Spleen (tissue), 11 donors: ENCODE measurements around the gene LDB2. TPM values are rescaled to one million over a fixed set of nuclear protein-coding genes. Genes with fewer than 3 reads are reported as not detected.

ENCODE experiments used
- DNase-seq: peaks from one replicate; pipeline ENCODE4 v3.0.0-alpha.2; 2020
- H3K27ac ChIP-seq, 8 donors: fragments of 200-600 bp; sonication (generic) in 7 of 8; 1 replicate in 4 of 8; 2 replicates in 4 of 8; pipeline versions ENCODE4 v1.5.0 to v1.8.0; 2016 to 2021; ENCODE audit warnings: inconsistent platforms in 4 of 8, mild to moderate bottlenecking in 4 of 8, moderate library complexity in 1 of 8
- H3K27me3 ChIP-seq, 7 donors: fragments of 200-600 bp; sonication (generic) in 6 of 7; replicated peaks in 1 of 7; 1 replicate in 4 of 7; 2 replicates in 3 of 7; pipeline versions ENCODE4 v1.5.0 to v1.8.0; 2016 to 2021; ENCODE audit warnings: inconsistent platforms in 3 of 7, mild to moderate bottlenecking in 1 of 7
- H3K36me3 ChIP-seq, 6 donors: fragments of 200-600 bp; sonication (generic) in 5 of 6; 1 replicate in 4 of 6; 2 replicates in 2 of 6; pipeline versions ENCODE4 v1.5.0 to v1.8.0; 2016 to 2021; ENCODE audit warnings: inconsistent platforms in 2 of 6
- H3K4me1 ChIP-seq, 6 donors: fragments of 200-600 bp; sonication (generic) in 5 of 6; 1 replicate in 3 of 6; 2 replicates in 3 of 6; pipeline versions ENCODE4 v1.5.0 to v1.8.0; 2016 to 2021; ENCODE audit warnings: inconsistent platforms in 3 of 6
- H3K4me3 ChIP-seq, 8 donors: fragments of 200-600 bp; sonication (generic) in 7 of 8; 1 replicate in 4 of 8; 2 replicates in 4 of 8; pipeline versions ENCODE4 v1.5.0 to v1.8.0; 2016 to 2021; ENCODE audit warnings: inconsistent platforms in 4 of 8, mild to moderate bottlenecking in 4 of 8, moderate library complexity in 2 of 8
- H3K9me3 ChIP-seq, 8 donors: fragments of 200-600 bp; sonication (generic) in 7 of 8; 1 replicate in 4 of 8; 2 replicates in 4 of 8; pipeline versions ENCODE4 v1.5.0 to v1.8.0; 2016 to 2021; ENCODE audit warnings: inconsistent platforms in 4 of 8
- CTCF ChIP-seq, 11 experiments: fragments of 200-600 bp in 7 of 11; fragments of 450-650 bp in 4 of 11; sonication (generic) in 4 of 11; IDR thresholded peaks in 8 of 11; conservative IDR thresholded peaks in 3 of 11; 1 replicate in 7 of 11; 2 replicates in 4 of 11; pipeline versions ENCODE4 v1.4.0 to v1.8.0; 2016 to 2021; ENCODE audit warnings: antibody characterized with exemption in 11 of 11, inconsistent platforms in 4 of 11, mild to moderate bottlenecking in 1 of 11
- POLR2A ChIP-seq, 3 donors: fragments of 450-650 bp; IDR thresholded peaks; one replicate each; pipeline ENCODE4 v1.5.1; 2017; ENCODE audit warnings: antibody characterized with exemption in 3 of 3, mild to moderate bottlenecking in 1 of 3
- POLR2AphosphoS5 ChIP-seq, 3 donors: sonication (generic); formaldehyde crosslinking; IDR thresholded peaks; one replicate each; pipeline ENCODE4 v1.5.1; 2017; ENCODE audit warnings: antibody characterized with exemption in 3 of 3
- WGBS, 5 donors: extraction: QIAGEN DNeasy Blood & Tissue Kit in 3 of 5; methylation state at CpG; one replicate each; pipeline versions ENCODE4 v1.1.5 to v1.1.7; 2013 to 2018; 5-methylcytosine and 5-hydroxymethylcytosine counted together
- intact Hi-C: fragments of 100-400 bp; cut with DNase I; formaldehyde crosslinking; loops from one replicate; pipeline ENCODE4 v1.15.0; 2023; ENCODE audit warnings: low total_unique reads
- polyA plus RNA-seq, 3 donors: library from polyadenylated mRNA; stranded (reverse); fragments of 200-250 nt; gene quantifications; one replicate each; pipeline ENCODE4 v1.2.1, GENCODE V29; 2013
- total RNA-seq, 7 donors: library from RNA; depleted of rRNA in 3 of 7; stranded (reverse); fragments of >200 nt in 3 of 7; fragmentation: NEBNext Ultra II Directional in 4 of 7; extraction: Animal tissue kit (Norgen Biotek cat#: 25700) in 4 of 7; gene quantifications; one replicate each; pipeline versions ENCODE4 v1.1.0 to v1.2.1, GENCODE V29; 2016 to 2021
- donor health status: healthy with polysubstance abuse.
- donor health status: DM: no; HTN: no; CAD: no; lungs with moderate emphysema.
- donor health status: DM: no; HTN: no; CAD: no.
- donor health status: Bipolar disorder and iron deficiency.
- donor health status: healthy.
- donor health status: DM: no; HTN: no; CAD: no.
- donor health status: DM: yes; HTN: yes; CAD: no.

LDB2 gene
- total and polyA plus RNA-seq, 10 donors: 24.1 to 257 (median 142) TPM

DNA sequence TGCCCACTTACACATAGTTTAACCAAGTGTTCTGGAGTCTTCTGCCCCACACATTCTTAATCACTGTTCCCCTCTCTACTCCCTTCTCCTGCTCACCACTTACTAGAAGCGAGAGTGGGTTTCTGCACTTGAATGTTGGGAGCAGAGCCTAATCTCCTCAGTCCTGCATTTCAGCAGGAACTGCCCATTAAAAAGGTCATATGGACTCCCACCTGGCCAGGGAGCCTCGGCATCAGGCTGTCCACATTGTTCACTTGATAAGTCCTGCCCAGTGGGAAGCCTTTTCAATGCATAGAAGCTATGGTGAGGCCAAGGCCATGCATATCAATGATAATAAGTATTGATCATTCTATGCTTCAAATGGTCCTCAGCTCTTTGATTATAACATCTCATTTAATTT is 144.3 kb downstream of the LDB2 start:
- Histone ChIP-seq H3K27me3 (no peaks in the 10 kb centered on the region), H3K4me1 (no peaks in the 10 kb centered on the region), H3K9me3 (no peaks in the 10 kb centered on the region), H3K4me3 (no peak overlapping the region), H3K27ac (no peak overlapping the region), H3K36me3 (peaks cover 0 to 20% (median 0%) of the 10 kb centered on the region in 6 donors)
- TF ChIP-seq CTCF (IDR thresholded peaks at IDR 0.05 in 8 of 11, conservative IDR thresholded peaks at IDR 0.05 in 3 of 11): no peak
- TF ChIP-seq POLR2A (IDR thresholded peaks at IDR 0.05): no peak
- no peak for TF ChIP-seq POLR2AphosphoS5 (IDR thresholded peaks at IDR 0.05)
- intact Hi-C loops: no loop called here
- WGBS, 5 donors: 67 to 94% (median 87%) methylated on average over 2 of the region's 2 CpGs
- DNase-seq: no peak

DNA sequence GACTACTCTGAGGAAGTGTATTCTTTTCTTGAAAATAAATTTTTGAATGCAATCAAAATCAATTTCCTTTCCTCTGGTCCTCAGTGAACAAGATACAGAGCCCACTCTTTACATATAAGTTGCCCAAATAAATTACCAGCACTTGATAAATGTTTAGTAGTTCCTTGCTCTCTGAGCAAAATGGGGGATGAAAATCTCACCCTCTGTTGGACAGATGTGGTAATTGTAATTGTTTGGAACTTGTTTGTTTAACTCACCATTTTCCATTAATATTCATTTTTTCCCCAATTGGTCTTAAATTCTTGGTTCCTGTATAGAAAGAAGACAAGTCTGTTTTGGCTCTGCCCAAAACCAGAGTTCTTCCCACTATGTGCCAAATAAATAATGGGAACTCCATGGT is 146.3 kb downstream of the LDB2 start:
- Histone ChIP-seq H3K9me3 (no peaks in the 10 kb centered on the region), H3K27ac (no peak overlapping the region), H3K4me1 (no peaks in the 10 kb centered on the region), H3K27me3 (no peaks in the 10 kb centered on the region), H3K36me3 (peaks cover 0 to 12% (median 0%) of the 10 kb centered on the region in 6 donors), H3K4me3 (no peak overlapping the region)
- no peak for TF ChIP-seq POLR2AphosphoS5 (IDR thresholded peaks at IDR 0.05)
- TF ChIP-seq POLR2A (IDR thresholded peaks at IDR 0.05): no peak
- no peak for DNase-seq
- intact Hi-C loops: no loop called here

DNA sequence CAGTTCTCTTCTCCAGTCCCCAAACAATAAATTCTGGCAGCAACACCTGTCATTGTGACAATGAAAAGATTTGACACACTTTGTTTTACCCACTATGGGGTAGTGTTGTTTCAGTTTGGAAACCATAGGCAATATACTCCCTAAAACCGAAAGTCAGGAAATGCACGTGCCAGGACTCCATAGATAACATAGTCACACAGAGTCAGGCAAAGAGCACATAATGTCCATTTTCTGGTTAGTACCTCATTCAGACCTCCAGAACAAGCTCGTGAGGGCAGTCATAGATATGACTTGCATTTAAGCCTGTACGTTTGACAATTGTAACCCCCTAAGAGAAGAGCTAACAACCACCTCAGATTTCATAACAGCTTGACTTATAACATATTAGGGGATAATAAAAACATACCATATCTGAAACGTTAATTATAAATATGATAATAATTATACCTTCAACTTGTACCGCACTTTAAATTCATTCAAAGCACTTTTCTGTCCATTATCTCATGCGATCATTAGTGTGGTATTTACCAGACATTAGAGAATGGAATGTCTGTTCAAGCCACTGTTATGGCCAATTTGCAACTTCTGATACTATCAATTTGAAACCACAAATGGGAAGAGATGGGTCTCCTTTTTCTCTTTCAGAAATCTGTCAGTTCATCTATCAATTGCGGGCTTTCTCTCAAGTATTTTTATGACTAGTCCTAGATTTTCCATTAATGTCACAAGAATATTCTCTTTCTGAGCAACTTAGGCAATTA is 147.4 kb downstream of the LDB2 start:
- no peak for DNase-seq
- TF ChIP-seq POLR2AphosphoS5 (IDR thresholded peaks at IDR 0.05) (no peak), POLR2A (IDR thresholded peaks at IDR 0.05) (no peak), CTCF (IDR thresholded peaks at IDR 0.05 in 8 of 11, conservative IDR thresholded peaks at IDR 0.05 in 3 of 11) (no peak)
- no peaks in the 10 kb centered on the region for H3K27me3 ChIP-seq
- no peak overlapping the region for H3K4me3 ChIP-seq
- intact Hi-C loops: no loop called here
- peaks cover 0 to 7% (median 0%) of the 10 kb centered on the region in 6 donors for H3K36me3 ChIP-seq
- peak overlapping the region in 1 of 8 donors; percentile 39 for H3K27ac ChIP-seq
- 56 to 81% (median 63%) methylated on average over 8 of the region's 8 CpGs for WGBS, 5 donors
- no peaks in the 10 kb centered on the region for H3K9me3 ChIP-seq
- H3K4me1 ChIP-seq: no peaks in the 10 kb centered on the region

GRCh38 chr4:16750216-16750615 is 148.2 kb downstream of the LDB2 start:
- intact Hi-C loops: no loop called here
- WGBS, 5 donors: 82 to 98% (median 84%) methylated on average over 2 of the region's 2 CpGs

More at GRCh38 chr4:16750216-16750615, 148.2 kb downstream of the LDB2 start:
- Histone ChIP-seq H3K9me3 (no peaks in the 10 kb centered on the region), H3K36me3 (peaks cover 0 to 7% (median 0%) of the 10 kb centered on the region in 6 donors), H3K4me3 (no peak overlapping the region), H3K27ac (no peak overlapping the region), H3K27me3 (no peaks in the 10 kb centered on the region), H3K4me1 (no peaks in the 10 kb centered on the region)
- TF ChIP-seq POLR2AphosphoS5 (IDR thresholded peaks at IDR 0.05) (no peak), POLR2A (IDR thresholded peaks at IDR 0.05) (no peak), CTCF (IDR thresholded peaks at IDR 0.05 in 8 of 11, conservative IDR thresholded peaks at IDR 0.05 in 3 of 11) (no peak)
- DNase-seq: no peak
